GM15510 (cell line): ENCODE results near the gene NKTR.

ENCODE experiments used
- POLR2A ChIP-seq: IDR thresholded peaks from 3 replicates; pipeline ENCODE4 v1.6.1; 2011; ENCODE audit warnings: borderline replicate concordance; ENCODE audit not compliant: insufficient read length; ENCODE audit errors: extremely low read depth

NKTR gene

GRCh38 chr3:42674146-42674545, 73.7 kb downstream of the NKTR start:
- no peak for TF ChIP-seq POLR2A

DNA sequence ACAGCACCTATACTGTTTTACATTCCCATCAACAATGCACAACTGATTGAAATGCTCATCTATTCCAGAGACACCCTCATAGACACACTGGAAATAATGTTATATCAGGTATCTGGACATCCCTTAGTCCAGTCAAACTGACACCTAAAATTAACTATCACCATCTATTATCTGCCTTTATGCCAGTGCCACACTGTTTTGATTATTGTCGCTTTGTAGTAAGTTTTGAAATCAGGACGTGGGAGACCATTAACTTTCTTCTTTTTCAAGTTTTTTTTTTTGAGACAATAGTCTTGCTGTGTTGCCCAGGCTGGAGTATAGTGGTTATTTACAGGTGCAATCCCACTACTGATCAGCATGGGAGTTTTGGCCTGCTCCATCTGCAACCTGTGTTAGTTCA, 75.4 kb downstream of the NKTR start:
- TF ChIP-seq POLR2A, result no peak

DNA sequence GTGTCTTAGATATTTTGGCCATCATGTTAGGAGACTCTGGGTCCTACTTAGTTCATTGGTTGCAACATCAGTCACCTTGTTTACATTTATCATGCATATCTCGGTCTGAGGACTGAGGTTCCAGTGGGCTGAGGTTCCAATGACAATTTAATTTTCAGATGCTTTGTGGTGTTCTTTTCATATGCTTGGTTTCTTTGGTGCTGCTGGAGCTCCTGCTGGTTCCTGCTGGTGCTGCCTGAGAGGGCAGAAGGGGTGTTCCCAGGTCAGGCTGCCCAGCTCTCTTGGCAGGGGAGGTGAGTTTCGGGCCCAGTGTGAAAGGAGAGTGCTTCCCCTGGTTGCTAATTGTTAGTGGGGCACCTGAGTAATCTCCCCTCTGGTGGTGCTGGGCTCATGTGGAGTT, 78.0 kb downstream of the NKTR start:
- TF ChIP-seq POLR2A, result no peak

DNA sequence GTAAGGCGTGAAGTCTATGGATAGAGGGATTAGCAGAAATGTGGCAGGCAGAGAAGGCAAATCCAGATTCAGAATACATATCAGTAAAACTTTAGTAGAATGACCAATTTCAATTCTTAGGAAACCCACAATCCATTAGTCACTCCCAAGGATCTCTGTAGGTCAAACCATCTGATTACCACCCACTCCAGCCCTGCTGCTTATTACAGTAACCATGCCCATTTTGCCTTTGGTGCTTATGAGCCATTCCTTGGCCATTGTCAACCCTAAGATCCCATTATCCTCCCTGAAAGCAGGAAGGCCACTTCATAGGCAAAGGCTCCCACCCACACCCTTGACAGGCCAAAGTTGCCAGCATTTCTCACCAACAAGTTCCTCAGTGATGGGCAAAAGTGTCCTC, 79.8 kb downstream of the NKTR start:
- no peak for TF ChIP-seq POLR2A

GRCh38 chr3:42680806-42681205, 80.3 kb downstream of the NKTR start:
- TF ChIP-seq POLR2A, result no peak

GRCh38 chr3:42681361-42682038, 81.0 kb downstream of the NKTR start:
- TF ChIP-seq POLR2A, result no peak

DNA sequence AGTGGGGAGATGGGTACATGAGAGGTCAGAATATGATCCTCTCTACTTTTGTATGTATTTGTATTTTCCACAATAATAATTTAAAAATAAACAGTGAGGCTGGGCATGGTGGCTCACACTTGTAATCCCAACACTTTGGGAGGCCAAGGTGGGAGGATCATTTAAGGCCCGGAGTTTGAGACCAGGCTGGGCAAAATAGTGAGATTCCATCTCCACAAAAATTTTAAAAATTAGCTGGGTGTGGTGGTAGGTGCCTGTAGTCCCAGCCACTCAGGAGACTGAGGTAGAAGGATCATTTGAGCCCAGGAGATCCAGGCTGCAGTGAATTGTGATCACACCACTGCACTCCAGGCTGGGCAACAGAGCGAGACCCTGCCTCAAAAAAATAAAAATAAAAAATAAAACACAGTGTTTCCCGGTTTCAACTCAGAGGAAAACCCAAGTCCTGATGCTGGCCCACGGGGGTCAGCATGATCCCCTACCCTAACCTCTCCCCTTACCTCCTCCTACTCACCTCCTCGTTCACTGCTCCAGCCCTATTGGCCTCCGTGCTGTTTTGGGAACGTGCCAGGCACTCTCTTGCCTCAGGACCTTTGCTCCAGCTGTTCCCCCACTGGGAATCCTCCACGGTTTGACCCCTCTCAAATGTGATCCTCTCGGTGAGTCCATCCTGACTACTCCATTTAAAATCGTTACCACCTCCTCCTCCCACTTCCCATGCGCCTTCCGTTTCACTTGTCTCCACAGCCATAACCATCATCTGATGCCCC, 82.0 kb downstream of the NKTR start:
- TF ChIP-seq POLR2A, result no peak

DNA sequence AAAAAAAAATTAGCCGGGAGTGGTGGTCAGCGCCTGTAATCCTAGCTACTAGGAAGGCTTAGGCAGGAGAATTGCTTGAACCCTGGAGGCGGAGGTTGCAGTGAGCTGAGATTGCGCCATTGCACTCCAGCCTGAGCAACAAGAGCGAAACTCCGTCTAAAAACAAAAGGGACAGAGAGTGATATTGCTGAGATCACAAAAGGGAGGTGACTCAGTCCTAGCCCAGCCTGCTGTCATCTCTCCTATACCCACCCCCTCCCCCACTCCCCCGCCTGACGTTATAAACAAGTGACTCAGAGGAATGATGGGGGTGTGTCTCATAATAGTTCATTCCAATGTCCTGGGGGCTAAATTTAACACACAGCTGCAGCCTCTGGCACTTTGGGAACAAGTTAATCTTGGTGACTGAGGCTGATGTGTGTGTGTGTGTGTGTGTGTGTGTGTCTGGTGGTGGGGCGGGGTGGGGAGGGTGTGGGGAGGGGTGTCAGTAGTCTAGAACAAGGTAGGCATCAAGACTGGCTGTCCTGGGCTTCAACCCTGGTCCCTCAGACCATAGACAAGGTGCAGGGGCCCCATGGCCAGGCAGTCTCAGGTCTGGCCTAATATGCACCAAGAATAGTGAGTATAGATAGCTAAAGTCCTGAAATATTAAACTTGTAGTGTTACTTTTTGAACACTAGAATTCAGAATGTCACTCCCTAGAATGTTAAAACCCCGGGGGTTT, 83.6 kb downstream of the NKTR start:
- no peak for TF ChIP-seq POLR2A

DNA sequence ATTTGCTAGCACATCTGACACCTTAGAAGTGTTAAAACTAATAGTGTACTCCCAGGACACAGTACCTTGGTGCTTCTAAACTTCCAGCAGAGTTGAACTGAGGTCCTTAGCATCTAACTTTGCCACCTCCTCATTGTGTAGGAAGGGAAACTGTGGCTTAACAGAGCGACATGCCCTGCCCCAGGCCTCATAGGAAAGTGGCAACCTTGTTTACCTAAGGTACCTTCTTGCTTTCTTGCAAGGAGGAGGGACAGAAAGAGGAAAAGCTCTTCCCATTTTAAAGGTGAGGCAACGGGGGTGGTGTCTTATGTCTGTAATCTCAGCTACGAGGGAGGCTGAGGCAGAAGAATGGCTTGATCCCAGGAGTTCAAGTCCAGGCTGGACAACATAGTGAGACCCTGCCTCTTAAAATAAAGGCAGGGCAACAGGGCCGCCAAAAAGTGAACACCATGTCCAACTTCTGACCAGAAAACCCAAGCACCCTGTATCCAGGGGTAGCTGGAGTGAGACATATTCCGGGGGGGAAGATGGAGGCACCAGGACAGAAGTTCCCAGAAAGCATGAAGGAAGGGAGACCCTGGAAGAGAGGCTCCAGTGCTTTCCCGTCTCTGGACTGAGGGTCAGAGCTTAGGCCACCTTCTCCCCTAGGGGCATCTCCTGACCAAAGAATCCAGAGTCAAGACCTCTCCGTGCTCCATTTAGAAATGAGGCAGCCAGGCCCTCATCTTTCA, 84.3 kb downstream of the NKTR start:
- no peak for TF ChIP-seq POLR2A

DNA sequence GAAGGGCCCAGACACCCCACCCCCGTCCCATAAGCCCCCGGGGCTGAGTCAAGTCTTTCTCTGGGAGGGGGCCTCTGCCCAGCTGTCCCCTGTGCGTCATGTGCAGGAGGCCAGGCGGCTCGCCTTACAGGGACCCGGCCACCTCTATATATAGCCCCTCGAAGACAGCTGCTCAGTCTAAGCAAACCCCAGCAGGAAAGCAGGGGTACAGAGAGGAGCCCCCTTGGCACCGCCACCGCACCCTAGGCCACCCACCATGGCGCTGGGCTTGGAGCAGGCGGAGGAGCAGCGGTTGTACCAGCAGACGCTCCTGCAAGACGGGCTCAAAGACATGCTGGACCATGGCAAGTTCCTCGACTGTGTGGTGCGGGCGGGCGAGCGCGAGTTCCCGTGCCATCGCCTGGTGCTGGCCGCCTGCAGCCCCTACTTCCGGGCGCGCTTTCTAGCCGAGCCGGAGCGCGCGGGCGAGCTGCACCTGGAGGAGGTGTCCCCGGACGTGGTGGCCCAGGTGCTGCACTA, 84.9 kb downstream of the NKTR start, which contains the start of gene KLHL40:
Gene KLHL40 (plus strand): TSS at position 175 of the 519 bp plus-strand sequence. CDS start 82 bp downstream, at position 257.
- TF ChIP-seq POLR2A, result no peak

GRCh38 chr3:42685891-42686820, 85.7 kb downstream of the NKTR start:
- TF ChIP-seq POLR2A, result no peak

GRCh38 chr3:42686832-42687650, 86.6 kb downstream of the NKTR start:
- TF ChIP-seq POLR2A, result no peak

DNA sequence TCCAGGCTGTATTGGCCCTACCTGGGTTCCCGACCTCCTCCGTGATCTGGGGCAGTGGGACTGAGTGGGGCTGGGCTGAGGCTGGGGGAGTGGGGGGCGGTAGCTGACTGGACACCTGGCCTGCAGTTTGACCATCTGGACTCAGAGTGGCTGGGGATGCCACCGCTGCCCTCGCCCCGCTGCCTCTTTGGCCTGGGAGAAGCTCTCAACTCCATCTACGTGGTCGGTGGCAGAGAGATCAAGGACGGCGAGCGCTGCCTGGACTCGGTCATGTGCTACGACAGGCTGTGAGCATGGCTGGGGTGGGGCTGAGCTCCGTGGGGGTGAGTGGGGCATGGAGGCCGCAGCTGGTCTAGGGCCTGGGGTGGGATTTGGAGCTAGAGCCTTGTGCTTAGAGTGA, 87.5 kb downstream of the NKTR start:
- TF ChIP-seq POLR2A, result no peak
